MM.1S (cell line): ENCODE results near the gene HPDL.

Experiments
- DNase-seq: peaks from one replicate; pipeline ENCODE4 v3.0.0-alpha.2; 2015
- H2AFZ ChIP-seq: fragments of 300-600 bp; sonication (generic); 2 replicates; pipeline ENCODE4 v1.6.0; 2016; ENCODE audit warnings: antibody characterized with exemption, low read length
- H3F3A ChIP-seq: fragments of 300-600 bp; sonication (generic); 2 replicates; pipeline ENCODE4 v1.6.1; 2016; ENCODE audit warnings: mild to moderate bottlenecking, antibody characterized with exemption, low read length, moderate library complexity, mixed read lengths; ENCODE audit not compliant: insufficient read depth
- H3K27ac ChIP-seq: fragments of 300-600 bp; sonication (generic); 2 replicates; pipeline ENCODE4 v1.5.1; 2016; ENCODE audit warnings: mild to moderate bottlenecking, low read length
- H3K27me3 ChIP-seq: fragments of 300-600 bp; sonication (generic); replicated peaks from 2 replicates; pipeline ENCODE4 v1.6.0; 2016; ENCODE audit warnings: low read length; ENCODE audit not compliant: insufficient read depth
- H3K36me3 ChIP-seq: fragments of 300-600 bp; sonication (generic); replicated peaks from 2 replicates; pipeline ENCODE4 v1.6.1; 2016; ENCODE audit warnings: mild to moderate bottlenecking, low read length, mixed read lengths; ENCODE audit not compliant: insufficient read depth
- H3K4me1 ChIP-seq: fragments of 300-600 bp; sonication (generic); 2 replicates; pipeline ENCODE4 v1.6.1; 2016; ENCODE audit warnings: low read length, mixed read lengths
- H3K4me2 ChIP-seq: fragments of 300-600 bp; sonication (generic); 2 replicates; pipeline ENCODE4 v1.6.0; 2016; ENCODE audit warnings: low read depth, low read length
- H3K4me3 ChIP-seq: fragments of 300-600 bp; sonication (generic); 2 replicates; pipeline ENCODE4 v1.5.1; 2016; ENCODE audit warnings: low read length, mixed read lengths
- H3K79me2 ChIP-seq: fragments of 300-600 bp; sonication (generic); 2 replicates; pipeline ENCODE4 v1.6.1; 2016; ENCODE audit warnings: mixed run types, low read length, mixed read lengths
- H3K9ac ChIP-seq: fragments of 300-600 bp; sonication (generic); 2 replicates; pipeline ENCODE4 v1.6.1; 2016; ENCODE audit warnings: low read length, mixed read lengths
- H3K9me2 ChIP-seq: fragments of 300-600 bp; sonication (generic); replicated peaks from 2 replicates; pipeline ENCODE4 v1.6.1; 2016; ENCODE audit warnings: mild to moderate bottlenecking, low read length, mixed read lengths; ENCODE audit not compliant: insufficient read depth
- H3K9me3 ChIP-seq: fragments of 300-600 bp; sonication (generic); replicated peaks from 2 replicates; pipeline ENCODE4 v1.6.1; 2016; ENCODE audit warnings: mild to moderate bottlenecking, low read length, mixed read lengths; ENCODE audit not compliant: insufficient read depth
- H4K20me1 ChIP-seq: fragments of 300-600 bp; sonication (generic); 2 replicates; pipeline ENCODE4 v1.6.1; 2016; ENCODE audit warnings: mild to moderate bottlenecking, low read length, moderate library complexity, mixed read lengths; ENCODE audit not compliant: insufficient read depth
- CTCF ChIP-seq: fragments of 300-600 bp; sonication (generic); IDR thresholded peaks from 2 replicates; pipeline ENCODE4 v1.5.1; 2016; ENCODE audit warnings: antibody characterized with exemption, low read length, mixed read lengths
- EZH2 ChIP-seq: fragments of 300-600 bp; sonication (generic); optimal IDR thresholded peaks from 2 replicates; pipeline ENCODE3; 2017; ENCODE audit warnings: low read depth, mild to moderate bottlenecking, antibody characterized with exemption, low read length, mixed read lengths
- EZH2phosphoT487 ChIP-seq: fragments of 300-600 bp; sonication (generic); IDR thresholded peaks from 2 replicates; pipeline ENCODE4 v1.6.1; 2018; ENCODE audit warnings: antibody characterized with exemption, low read length

HPDL gene

GRCh38 chr1:45344499-45344898, 17.8 kb downstream of the HPDL start:
- no peak for DNase-seq
- H3K27me3 ChIP-seq = no peaks in the 10 kb centered on the region
- no peaks in the 10 kb centered on the region for H3K9me3 ChIP-seq
- H3K4me2 ChIP-seq = no peak overlapping the region
- TF ChIP-seq EZH2phosphoT487 = no peak
- no peak for TF ChIP-seq EZH2
- no peak for TF ChIP-seq CTCF
- no peak overlapping the region for H3K27ac ChIP-seq
- H3K79me2 ChIP-seq = peaks cover 34% of the 10 kb centered on the region
- H4K20me1 ChIP-seq = no peaks in the 10 kb centered on the region
- H3K36me3 ChIP-seq = peaks cover 15% of the 10 kb centered on the region
- peaks cover 33% of the 10 kb centered on the region for H3F3A ChIP-seq
- H3K4me1 ChIP-seq = peaks cover 29% of the 10 kb centered on the region
- no peak overlapping the region for H3K9ac ChIP-seq
- no peak overlapping the region for H2AFZ ChIP-seq
- no peaks in the 10 kb centered on the region for H3K9me2 ChIP-seq
- H3K4me3 ChIP-seq = no peak overlapping the region

GRCh38 chr1:45345014-45345413, 18.3 kb downstream of the HPDL start:
- H3K4me3 ChIP-seq = no peak overlapping the region
- H3K79me2 ChIP-seq = peaks cover 34% of the 10 kb centered on the region
- no peaks in the 10 kb centered on the region for H3K27me3 ChIP-seq
- DNase-seq = no peak
- H2AFZ ChIP-seq = no peak overlapping the region
- peaks cover 34% of the 10 kb centered on the region for H3K4me1 ChIP-seq
- peaks cover 15% of the 10 kb centered on the region for H3K36me3 ChIP-seq
- no peaks in the 10 kb centered on the region for H3K9me2 ChIP-seq
- no peak overlapping the region for H3K27ac ChIP-seq
- no peak for TF ChIP-seq CTCF
- no peak for TF ChIP-seq EZH2phosphoT487
- no peak for TF ChIP-seq EZH2
- no peak overlapping the region for H3K4me2 ChIP-seq
- H3K9me3 ChIP-seq = no peaks in the 10 kb centered on the region
- H4K20me1 ChIP-seq = no peaks in the 10 kb centered on the region
- no peak overlapping the region for H3K9ac ChIP-seq
- peaks cover 31% of the 10 kb centered on the region for H3F3A ChIP-seq

GRCh38 chr1:45346473-45346872, 19.8 kb downstream of the HPDL start:
- Histone ChIP-seq H3K4me2 (no peak overlapping the region), H3F3A (peaks cover 21% of the 10 kb centered on the region), H3K4me3 (no peak overlapping the region), H3K4me1 (peaks cover 35% of the 10 kb centered on the region), H3K9me3 (no peaks in the 10 kb centered on the region), H3K36me3 (peaks cover 15% of the 10 kb centered on the region), H3K9me2 (no peaks in the 10 kb centered on the region), H3K27ac (no peak overlapping the region), H3K79me2 (peaks cover 21% of the 10 kb centered on the region), H4K20me1 (no peaks in the 10 kb centered on the region), H3K9ac (no peak overlapping the region), H2AFZ (no peak overlapping the region), H3K27me3 (no peaks in the 10 kb centered on the region)
- no peak for DNase-seq
- TF ChIP-seq EZH2 (no peak), EZH2phosphoT487 (no peak)

- Histone ChIP-seq H3K9ac (no peak overlapping the region), H3K9me3 (no peaks in the 10 kb centered on the region), H2AFZ (no peak overlapping the region), H3K4me2 (peak overlapping the region; percentile 39), H3K4me1 (peaks cover 35% of the 10 kb centered on the region), H3F3A (peaks cover 21% of the 10 kb centered on the region), H3K27ac (peak overlapping the region; percentile 67; the same call in 1 of the 2 replicates), H3K27me3 (no peaks in the 10 kb centered on the region), H3K79me2 (peaks cover 6% of the 10 kb centered on the region), H3K9me2 (no peaks in the 10 kb centered on the region), H3K4me3 (no peak overlapping the region), H3K36me3 (peaks cover 4% of the 10 kb centered on the region; the same call in 1 of the 2 replicates), H4K20me1 (no peaks in the 10 kb centered on the region)
- no peak for DNase-seq
- no peak for TF ChIP-seq EZH2
- TF ChIP-seq EZH2phosphoT487 = no peak
- TF ChIP-seq CTCF = no peak
Measured at GRCh38 chr1:45348020-45348419, 21.3 kb downstream of the HPDL start.
